GM13977 (cell line): Measurements from ENCODE around the gene BICC1.

Experiments used
- DNase-seq: peaks from one replicate; pipeline ENCODE4 v3.0.0; 2012; ENCODE audit warnings: low spot score
- CTCF ChIP-seq: IDR thresholded peaks from 2 replicates; pipeline ENCODE4 v1.5.1; 2012; ENCODE audit warnings: mild to moderate bottlenecking, control low read depth; ENCODE audit not compliant: insufficient read depth; ENCODE audit errors: extremely low read depth, missing control alignments
- in situ Hi-C: fragments of 300-500 bp; cut with MboI; formaldehyde crosslinking; loops from one replicate; pipeline ENCODE4 v1.12.0; 2022; ENCODE audit warnings: low sequenced_read_pairs, low pct_unique_long_range_greater_than_20kb, mixed read lengths, inconsistent platforms; ENCODE audit not compliant: unreplicated experiment

BICC1 gene

GRCh38 chr10:58824396-58824795 lies 311.7 kb downstream of the BICC1 start:
- in situ Hi-C loops, result no loop called here
- no peak for TF ChIP-seq CTCF
- DNase-seq, result no peak

- TF ChIP-seq CTCF, result no peak
- in situ Hi-C loops, result no loop called here
- DNase-seq, result no peak
Measured at GRCh38 chr10:58826694-58827093, 314.0 kb downstream of the BICC1 start.

- no peak for TF ChIP-seq CTCF
- in situ Hi-C loops, result no loop called here
- DNase-seq, result no peak
Measured at GRCh38 chr10:58827381-58827780, 314.7 kb downstream of the BICC1 start.

- no peak for TF ChIP-seq CTCF
- DNase-seq, result no peak
- in situ Hi-C loops, result no loop called here
Measured at GRCh38 chr10:58829839-58830238, 317.2 kb downstream of the BICC1 start.

- no peak for TF ChIP-seq CTCF
- no peak for DNase-seq
- in situ Hi-C loops, result no loop called here
Measured at GRCh38 chr10:58830697-58831096, 318.0 kb downstream of the BICC1 start.

GRCh38 chr10:58833771-58834561 lies 321.3 kb downstream of the BICC1 start:
- no peak for DNase-seq
- TF ChIP-seq CTCF, result no peak
- in situ Hi-C loops, result no loop called here
